HepG2 (cell line): ENCODE results near the gene WWC1. TPM values are rescaled to one million over a fixed set of nuclear protein-coding genes. Genes with fewer than 3 reads are reported as not detected.

Source experiments
- CEBPB ChIP-seq: IDR thresholded peaks from 2 replicates; pipeline ENCODE4 v1.6.1; 2011; ENCODE audit warnings: low read depth, low read length, improper control_type of control experiment, borderline replicate concordance
- ELF1 ChIP-seq: sonication (generic); formaldehyde crosslinking; IDR thresholded peaks from 2 replicates; pipeline ENCODE4 v1.4.0; 2020; ENCODE audit warnings: missing genetic modification reagents
- FOXK1 ChIP-seq: sonication (generic); formaldehyde crosslinking; IDR thresholded peaks from 2 replicates; pipeline ENCODE4 v1.4.0; 2020; ENCODE audit warnings: low read depth, missing genetic modification reagents, borderline replicate concordance
- HCFC1 ChIP-seq: fragments of 150-350 bp; IDR thresholded peaks from 2 replicates; pipeline ENCODE4 v1.6.1; 2014; ENCODE audit warnings: low read depth, low read length
- JUN ChIP-seq: sonication (generic); formaldehyde crosslinking; IDR thresholded peaks from 2 replicates; pipeline ENCODE4 v1.4.0; 2020; ENCODE audit warnings: mild to moderate bottlenecking, missing genetic modification reagents
- KAT7 ChIP-seq: IDR thresholded peaks from 2 replicates; pipeline ENCODE4 v1.6.1; 2018; ENCODE audit warnings: borderline replicate concordance, missing compliant biosample characterization
- KAT8 ChIP-seq: IDR thresholded peaks from 2 replicates; pipeline ENCODE4 v1.6.1; 2016; ENCODE audit warnings: missing genetic modification reagents, missing compliant biosample characterization
- KDM5B ChIP-seq: sonication (generic); formaldehyde crosslinking; IDR thresholded peaks from 2 replicates; pipeline ENCODE4 v1.4.0; 2020; ENCODE audit warnings: missing genetic modification reagents, mild to moderate bottlenecking, borderline replicate concordance
- KLF6 ChIP-seq: IDR thresholded peaks from 2 replicates; pipeline ENCODE4 v1.8.0; 2016; ENCODE audit warnings: missing biosample characterization, missing genetic modification reagents
- MAFG ChIP-seq: sonication (generic); formaldehyde crosslinking; IDR thresholded peaks from 2 replicates; pipeline ENCODE4 v1.5.1; 2020; ENCODE audit warnings: mild to moderate bottlenecking, missing genetic modification reagents
- MXD1 ChIP-seq: sonication (generic); formaldehyde crosslinking; IDR thresholded peaks from 2 replicates; pipeline ENCODE4 v1.4.0; 2020; ENCODE audit warnings: mild to moderate bottlenecking, missing genetic modification reagents
- NFATC3 ChIP-seq: sonication (generic); formaldehyde crosslinking; IDR thresholded peaks from 2 replicates; pipeline ENCODE4 v1.5.1; 2020; ENCODE audit warnings: mild to moderate bottlenecking, missing genetic modification reagents
- ZBTB4 ChIP-seq: sonication (generic); formaldehyde crosslinking; IDR thresholded peaks from 2 replicates; pipeline ENCODE4 v1.4.0; 2020; ENCODE audit warnings: missing genetic modification reagents, mild to moderate bottlenecking, borderline replicate concordance
- ZFAT ChIP-seq: sonication (generic); formaldehyde crosslinking; conservative IDR thresholded peaks from 2 replicates; pipeline ENCODE4 v1.8.1; 2023; ENCODE audit warnings: missing genetic modification reagents, inconsistent platforms
- ZNF44 ChIP-seq: sonication (generic); formaldehyde crosslinking; IDR thresholded peaks from 2 replicates; pipeline ENCODE4 v1.5.1; 2020; ENCODE audit warnings: mild to moderate bottlenecking, missing genetic modification reagents
- ZNF749 ChIP-seq: sonication (generic); formaldehyde crosslinking; IDR thresholded peaks from 2 replicates; pipeline ENCODE4 v1.8.0; 2022; ENCODE audit warnings: mild to moderate bottlenecking, missing genetic modification reagents, moderate library complexity, borderline replicate concordance
- ZNF772 ChIP-seq: sonication (generic); formaldehyde crosslinking; IDR thresholded peaks from 2 replicates; pipeline ENCODE4 v1.5.0; 2020; ENCODE audit warnings: mild to moderate bottlenecking, missing genetic modification reagents
- polyA plus RNA-seq, 8 experiments: library from polyadenylated mRNA; depleted of rRNA in 3 of 8; stranded (reverse) in 7 of 8; unstranded in 1 of 8; fragments of >200 nt; fragmentation: Illumina TruSeq in 4 of 8; extraction: Trizol in 4 of 8; gene quantifications; 2 replicates each; pipeline versions ENCODE4 v1.2.1 to v1.2.3, GENCODE V29; 2011 to 2016; ENCODE audit warnings: low read depth in 4 of 8, missing spikeins in 1 of 8, mixed read lengths in 1 of 8; ENCODE audit not compliant: insufficient read depth in 1 of 8
- total RNA-seq, 5 experiments: library from RNA; depleted of rRNA; stranded (reverse); fragments of >200 nt; fragmentation: Illumina TruSeq; extraction: Trizol; gene quantifications; 2 replicates each; pipeline ENCODE4 v1.2.3, GENCODE V29; 2016; ENCODE audit warnings: low read depth in 1 of 5
- TF ChIP-seq, protein P1 (sequence below): IDR thresholded peaks from 2 replicates; pipeline ENCODE4 v1.6.1; 2016; ENCODE audit warnings: mild to moderate bottlenecking
- TF ChIP-seq, protein P2 (sequence below): sonication (generic); formaldehyde crosslinking; IDR thresholded peaks from 2 replicates; pipeline ENCODE4 v1.4.0; 2020; ENCODE audit warnings: missing genetic modification reagents

The WWC1 gene
- total and polyA plus RNA-seq, 2 of the 13 experiments (the other 11 are each of a cell fraction or from before 2014, with no cell fraction given), result 8.3 to 17.9 TPM

DNA sequence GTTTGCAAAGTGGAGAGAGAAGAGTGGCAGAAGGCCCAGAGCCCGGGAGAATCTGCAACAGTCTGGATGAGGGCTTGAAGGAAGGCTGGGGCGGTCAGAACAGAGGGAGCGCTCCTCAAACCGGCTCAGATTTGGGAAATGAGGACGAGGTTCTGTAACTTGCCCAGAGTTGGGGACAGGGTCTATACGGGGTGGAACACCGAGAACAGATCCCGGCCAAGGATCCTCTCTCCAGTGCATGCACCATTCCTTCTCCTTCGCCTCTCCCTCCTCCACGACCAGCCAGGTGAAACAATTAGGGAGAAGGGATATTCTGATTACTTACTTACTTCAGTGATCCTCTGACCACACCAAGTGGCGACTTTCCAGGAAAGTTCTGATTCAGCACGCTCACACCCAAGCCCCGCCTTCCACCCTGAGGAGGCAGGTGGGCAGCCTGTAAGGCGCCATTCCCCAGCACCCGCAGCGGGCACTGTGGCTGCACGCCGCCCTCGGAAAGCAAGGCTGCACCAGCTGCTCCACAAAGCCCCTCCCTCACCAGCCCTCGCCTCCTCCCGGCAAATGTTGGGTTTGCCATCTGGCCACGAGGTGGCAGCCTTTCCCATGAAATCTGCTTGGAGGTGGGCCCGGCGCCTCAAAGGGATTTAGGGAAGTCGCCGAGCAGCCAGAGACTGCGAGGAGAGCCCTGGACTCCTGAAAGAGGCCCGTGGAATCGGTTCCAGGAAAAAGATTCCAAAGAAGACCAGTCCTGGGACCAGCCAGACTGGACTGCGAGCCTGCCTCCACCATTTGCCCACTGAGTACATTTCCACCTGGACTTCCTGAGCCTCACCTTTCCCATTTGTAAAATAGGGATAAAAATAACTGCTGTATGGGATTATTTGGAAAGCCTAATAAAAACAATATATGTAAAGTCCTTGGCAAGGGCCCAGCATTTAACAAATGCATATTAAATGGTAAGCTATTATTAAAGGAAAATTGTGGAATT lies 22.2 kb upstream of the WWC1 start (continued):
- TF ChIP-seq KAT7 (CRISPR knock-in tag) (0 out of 2 replicates have a peak, but pooled peaks have one; percentile 57), KDM5B (CRISPR knock-in tag) (peak; percentile 81; the same call in 1 of the 2 replicates), JUN (no peak), ELF1 (peak; percentile 48; the same call in 1 of the 2 replicates), ZNF44 (CRISPR knock-in tag) (0 out of 2 replicates have a peak, but pooled peaks have one; percentile 24), FOXK1 (CRISPR knock-in tag) (0 out of 2 replicates have a peak, but pooled peaks have one; percentile 29), KLF6 (0 out of 2 replicates have a peak, but pooled peaks have one; percentile 25), MAFG (CRISPR knock-in tag) (no peak), KAT8 (CRISPR knock-in tag) (peak; percentile 36; the same call in 1 of the 2 replicates), ZNF749 (no peak; the same call in 1 of the 2 replicates), CEBPB (no peak), HCFC1 (no peak), MXD1 (CRISPR knock-in tag) (peak; percentile 43; the same call in 1 of the 2 replicates), NFATC3 (CRISPR knock-in tag) (0 out of 2 replicates have a peak, but pooled peaks have one; percentile 80), ZNF772 (CRISPR knock-in tag) (0 out of 2 replicates have a peak, but pooled peaks have one; percentile 20), ZBTB4 (CRISPR knock-in tag) (0 out of 2 replicates have a peak, but pooled peaks have one; percentile 8), ZFAT (no peak)
- TF ChIP-seq, protein P1, sequence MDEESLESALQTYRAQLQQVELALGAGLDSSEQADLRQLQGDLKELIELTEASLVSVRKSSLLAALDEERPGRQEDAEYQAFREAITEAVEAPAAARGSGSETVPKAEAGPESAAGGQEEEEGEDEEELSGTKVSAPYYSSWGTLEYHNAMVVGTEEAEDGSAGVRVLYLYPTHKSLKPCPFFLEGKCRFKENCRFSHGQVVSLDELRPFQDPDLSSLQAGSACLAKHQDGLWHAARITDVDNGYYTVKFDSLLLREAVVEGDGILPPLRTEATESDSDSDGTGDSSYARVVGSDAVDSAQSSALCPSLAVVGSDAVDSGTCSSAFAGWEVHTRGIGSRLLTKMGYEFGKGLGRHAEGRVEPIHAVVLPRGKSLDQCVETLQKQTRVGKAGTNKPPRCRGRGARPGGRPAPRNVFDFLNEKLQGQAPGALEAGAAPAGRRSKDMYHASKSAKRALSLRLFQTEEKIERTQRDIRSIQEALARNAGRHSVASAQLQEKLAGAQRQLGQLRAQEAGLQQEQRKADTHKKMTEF (CRISPR knock-in tag), result peak; percentile 77
- TF ChIP-seq, protein P2, sequence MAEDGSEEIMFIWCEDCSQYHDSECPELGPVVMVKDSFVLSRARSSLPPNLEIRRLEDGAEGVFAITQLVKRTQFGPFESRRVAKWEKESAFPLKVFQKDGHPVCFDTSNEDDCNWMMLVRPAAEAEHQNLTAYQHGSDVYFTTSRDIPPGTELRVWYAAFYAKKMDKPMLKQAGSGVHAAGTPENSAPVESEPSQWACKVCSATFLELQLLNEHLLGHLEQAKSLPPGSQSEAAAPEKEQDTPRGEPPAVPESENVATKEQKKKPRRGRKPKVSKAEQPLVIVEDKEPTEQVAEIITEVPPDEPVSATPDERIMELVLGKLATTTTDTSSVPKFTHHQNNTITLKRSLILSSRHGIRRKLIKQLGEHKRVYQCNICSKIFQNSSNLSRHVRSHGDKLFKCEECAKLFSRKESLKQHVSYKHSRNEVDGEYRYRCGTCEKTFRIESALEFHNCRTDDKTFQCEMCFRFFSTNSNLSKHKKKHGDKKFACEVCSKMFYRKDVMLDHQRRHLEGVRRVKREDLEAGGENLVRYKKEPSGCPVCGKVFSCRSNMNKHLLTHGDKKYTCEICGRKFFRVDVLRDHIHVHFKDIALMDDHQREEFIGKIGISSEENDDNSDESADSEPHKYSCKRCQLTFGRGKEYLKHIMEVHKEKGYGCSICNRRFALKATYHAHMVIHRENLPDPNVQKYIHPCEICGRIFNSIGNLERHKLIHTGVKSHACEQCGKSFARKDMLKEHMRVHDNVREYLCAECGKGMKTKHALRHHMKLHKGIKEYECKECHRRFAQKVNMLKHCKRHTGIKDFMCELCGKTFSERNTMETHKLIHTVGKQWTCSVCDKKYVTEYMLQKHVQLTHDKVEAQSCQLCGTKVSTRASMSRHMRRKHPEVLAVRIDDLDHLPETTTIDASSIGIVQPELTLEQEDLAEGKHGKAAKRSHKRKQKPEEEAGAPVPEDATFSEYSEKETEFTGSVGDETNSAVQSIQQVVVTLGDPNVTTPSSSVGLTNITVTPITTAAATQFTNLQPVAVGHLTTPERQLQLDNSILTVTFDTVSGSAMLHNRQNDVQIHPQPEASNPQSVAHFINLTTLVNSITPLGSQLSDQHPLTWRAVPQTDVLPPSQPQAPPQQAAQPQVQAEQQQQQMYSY (CRISPR knock-in tag), result no peak
